GM13976 (cell line): ENCODE data around the gene PFDN4.

ENCODE experiments used
- DNase-seq: peaks from one replicate; pipeline ENCODE4 v3.0.0; 2012; ENCODE audit warnings: low spot score
- CTCF ChIP-seq: IDR thresholded peaks from 2 replicates; pipeline ENCODE4 v1.5.1; 2012; ENCODE audit warnings: borderline replicate concordance, mild to moderate bottlenecking; ENCODE audit not compliant: insufficient read depth; ENCODE audit errors: extremely low read depth, missing control alignments, control extremely low read depth
- in situ Hi-C: fragments of 300-500 bp; cut with MboI; formaldehyde crosslinking; loops from one replicate; pipeline ENCODE4 v1.12.0; 2022; ENCODE audit warnings: low sequenced_read_pairs, mixed read lengths, inconsistent platforms; ENCODE audit not compliant: unreplicated experiment

PFDN4 gene

GRCh38 chr20:54180931-54181330, 27.0 kb upstream of the PFDN4 start:
- in situ Hi-C loops: loop anchor here (25.0 kb wide), 2 partner anchors 219 to 619 kb away; no protein-coding TSS in a partner anchor
- no peak for TF ChIP-seq CTCF
- no peak for DNase-seq

GRCh38 chr20:54184071-54184470, 23.8 kb upstream of the PFDN4 start:
- no peak for DNase-seq
- in situ Hi-C loops: loop anchor here (25.0 kb wide), 2 partner anchors 222 to 622 kb away; no protein-coding TSS in a partner anchor
- no peak for TF ChIP-seq CTCF

DNA sequence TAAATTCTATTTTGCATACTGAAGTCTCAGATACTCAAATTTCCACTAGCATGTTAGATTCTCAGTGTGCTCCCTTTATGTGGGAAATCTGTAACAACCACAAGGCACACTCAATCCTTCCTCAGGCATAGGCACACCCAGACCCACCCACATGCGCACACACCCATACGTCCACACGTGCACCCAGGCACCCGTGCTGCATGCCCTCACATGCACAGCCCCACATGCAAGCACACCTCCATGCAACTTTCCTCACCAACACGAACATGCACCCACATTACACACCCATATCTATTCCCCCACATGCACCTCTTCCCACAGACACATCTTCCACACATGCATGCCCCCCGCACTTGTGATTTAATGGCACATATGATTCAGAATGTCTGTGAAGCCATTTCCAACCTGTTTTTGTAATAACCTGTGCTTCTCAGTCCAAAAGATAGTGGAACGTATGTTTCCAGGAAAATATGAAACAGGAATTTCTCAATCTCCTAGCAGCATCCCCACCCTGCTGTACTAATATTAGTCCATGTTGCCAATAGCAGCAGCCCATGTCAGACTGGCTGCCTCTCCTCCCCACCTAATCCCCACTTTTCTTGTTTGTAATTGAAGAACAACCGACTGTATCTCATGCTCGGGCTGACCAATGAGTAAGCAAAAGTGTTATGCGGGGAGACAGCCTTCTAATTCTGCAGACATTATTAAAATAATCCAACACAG, 22.8 kb upstream of the PFDN4 start:
- in situ Hi-C loops: loop anchor here (25.0 kb wide), 2 partner anchors 223 to 623 kb away; no protein-coding TSS in a partner anchor
- TF ChIP-seq CTCF: no peak
- no peak for DNase-seq

GRCh38 chr20:54188132-54188849, 19.6 kb upstream of the PFDN4 start:
- TF ChIP-seq CTCF: no peak
- no peak for DNase-seq
- in situ Hi-C loops: loop anchor here (25.0 kb wide), 2 partner anchors 226 to 626 kb away; no protein-coding TSS in a partner anchor

DNA sequence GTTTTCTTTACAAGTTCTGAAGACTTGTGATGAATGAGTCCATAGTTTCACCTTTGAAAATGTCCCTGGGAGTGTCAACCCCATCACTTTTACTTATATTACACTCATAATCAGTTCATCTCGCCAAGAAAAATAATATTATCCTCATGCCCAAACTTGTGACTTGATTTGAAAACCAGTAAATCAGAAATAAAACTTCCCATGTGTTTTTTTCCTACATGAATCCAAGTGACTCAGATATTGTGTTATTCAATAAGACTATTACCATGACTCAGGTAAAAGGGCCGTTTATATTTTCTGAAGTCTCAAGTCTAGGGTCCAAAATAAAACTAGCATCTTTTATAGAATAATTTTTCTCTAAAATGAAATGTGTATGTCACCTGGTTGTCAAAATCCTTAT, 18.3 kb upstream of the PFDN4 start:
- in situ Hi-C loops: loop anchor here (25.0 kb wide), 2 partner anchors 227 to 627 kb away; no protein-coding TSS in a partner anchor
- no peak for DNase-seq
- TF ChIP-seq CTCF: no peak

GRCh38 chr20:54190217-54190616, 17.7 kb upstream of the PFDN4 start:
- in situ Hi-C loops: loop anchor here (25.0 kb wide), 2 partner anchors 228 to 628 kb away; no protein-coding TSS in a partner anchor

More at GRCh38 chr20:54190217-54190616, 17.7 kb upstream of the PFDN4 start:
- no peak for DNase-seq
- no peak for TF ChIP-seq CTCF
